Globus pallidus (tissue), 1 donor: Measurements from ENCODE around the gene PLAAT3.
"Not testable (repeated sequence)": the region's sequence is repeated elsewhere in the genome, so short reads cannot be mapped to it uniquely, and the experiment has no call there.

Experiments
- DNase-seq: peaks from one replicate; pipeline ENCODE4 v3.0.0-alpha.2; 2015; ENCODE audit warnings: low spot score

PLAAT3 gene

GRCh38 chr11:63608353-63609345 is 5.6 kb downstream of the PLAAT3 start:
- no peak for DNase-seq

- DNase-seq, result peak; percentile 96
These were observed 11.1 kb downstream of the PLAAT3 start for GRCh38 chr11:63603180-63603518.

GRCh38 chr11:63602290-63603179 is 11.7 kb downstream of the PLAAT3 start:
- not testable (repeated sequence) for DNase-seq

GRCh38 chr11:63599211-63600122 is 14.8 kb downstream of the PLAAT3 start:
- peak; percentile 82 for DNase-seq

GRCh38 chr11:63598556-63598955 is 15.7 kb downstream of the PLAAT3 start:
- no peak for DNase-seq

- no peak for DNase-seq
These were observed 18.9 kb downstream of the PLAAT3 start for GRCh38 chr11:63595296-63595695.

- DNase-seq, result peak; percentile 72
These were observed 21.2 kb downstream of the PLAAT3 start for GRCh38 chr11:63592975-63593395.

GRCh38 chr11:63590024-63590788 is 24.0 kb downstream of the PLAAT3 start:
- no peak for DNase-seq

- no peak for DNase-seq
These were observed 25.2 kb downstream of the PLAAT3 start for GRCh38 chr11:63589000-63589399.

- no peak for DNase-seq
These were observed 27.6 kb downstream of the PLAAT3 start for GRCh38 chr11:63586451-63587166.

- peak; percentile 97 for DNase-seq
These were observed 30.9 kb downstream of the PLAAT3 start for GRCh38 chr11:63583357-63583677.

GRCh38 chr11:63581224-63581623 is 33.0 kb downstream of the PLAAT3 start:
- DNase-seq, result not testable (repeated sequence)

- not testable (repeated sequence) for DNase-seq
These were observed 35.4 kb downstream of the PLAAT3 start for GRCh38 chr11:63578882-63579281.

- DNase-seq, result no peak
These were observed 39.2 kb downstream of the PLAAT3 start for GRCh38 chr11:63574856-63575602.

- peak; percentile 74 for DNase-seq
These were observed 40.1 kb downstream of the PLAAT3 start for GRCh38 chr11:63573881-63574855.

- DNase-seq, result no peak
These were observed 42.1 kb downstream of the PLAAT3 start for GRCh38 chr11:63572026-63572688.

- no peak for DNase-seq
These were observed 44.7 kb downstream of the PLAAT3 start for GRCh38 chr11:63569570-63569969.
